Upper lobe of right lung (tissue), 1 donor: Measurements from ENCODE around the gene FBXL16. TPM values are rescaled to one million over a fixed set of nuclear protein-coding genes. Genes with fewer than 3 reads are reported as not detected.
A peak's percentile ranks its signal among the peaks of the same experiment; 100 is the strongest.

Source experiments
- ATAC-seq: fragments of 200-7000 bp; cut with Tn5 transposase; one replicate; pipeline ENCODE4 v1.9.1; 2020; ENCODE audit warnings: mild to moderate bottlenecking, moderate library complexity
- DNase-seq: peaks from one replicate; pipeline ENCODE4 v3.0.0-alpha.2; 2020
- H3K27ac ChIP-seq: fragments of 200-600 bp; one replicate; pipeline ENCODE4 v1.8.0; 2022
- H3K27me3 ChIP-seq: fragments of 200-600 bp; one replicate; pipeline ENCODE4 v1.8.0; 2022; ENCODE audit warnings: mild to moderate bottlenecking
- H3K36me3 ChIP-seq: fragments of 200-600 bp; one replicate; pipeline ENCODE4 v1.8.0; 2022
- H3K4me1 ChIP-seq: fragments of 200-600 bp; one replicate; pipeline ENCODE4 v1.8.0; 2022
- H3K4me3 ChIP-seq: fragments of 200-600 bp; one replicate; pipeline ENCODE4 v1.8.0; 2022; ENCODE audit warnings: mild to moderate bottlenecking
- H3K9me3 ChIP-seq: fragments of 200-600 bp; one replicate; pipeline ENCODE4 v1.8.0; 2022
- CTCF ChIP-seq: fragments of 200-600 bp; IDR thresholded peaks from one replicate; pipeline ENCODE4 v1.8.0; 2022; ENCODE audit warnings: antibody characterized with exemption
- intact Hi-C: fragments of 100-400 bp; cut with DNase I; formaldehyde crosslinking; loops from one replicate; pipeline ENCODE4 v1.11.0; 2022
- total RNA-seq: library from RNA; stranded (reverse); fragmentation: NEBNext Ultra II Directional; extraction: Animal tissue kit (Norgen Biotek cat#: 25700); gene quantifications from one replicate; pipeline ENCODE4 v1.2.1, GENCODE V29; 2021
- donor health status: DM: no; HTN: yes; CAD: no; lungs with severe emphysema.

The FBXL16 gene
- total RNA-seq, 1 donor from 2014 or later, result 3.6 TPM

GRCh38 chr16:682493-683395, 22.9 kb downstream of the FBXL16 start:
- no peak for ATAC-seq
- Histone ChIP-seq H3K9me3 (no peaks in the 10 kb centered on the region), H3K36me3 (peaks cover 17% of the 10 kb centered on the region), H3K27me3 (no peaks in the 10 kb centered on the region), H3K4me3 (peak overlapping the region; percentile 75), H3K4me1 (peaks cover 37% of the 10 kb centered on the region), H3K27ac (no peak overlapping the region)
- no peak for TF ChIP-seq CTCF
- no peak for DNase-seq
- intact Hi-C loops, result no loop called here

- Histone ChIP-seq H3K9me3 (no peaks in the 10 kb centered on the region), H3K27ac (no peak overlapping the region), H3K27me3 (no peaks in the 10 kb centered on the region), H3K4me3 (peak overlapping the region; percentile 70), H3K36me3 (peaks cover 17% of the 10 kb centered on the region), H3K4me1 (peaks cover 37% of the 10 kb centered on the region)
- ATAC-seq (no peak), DNase-seq (no peak)
- intact Hi-C loops, result no loop called here
- no peak for TF ChIP-seq CTCF
Observed at GRCh38 chr16:681746-682427, 23.7 kb downstream of the FBXL16 start.

GRCh38 chr16:680967-681745, 24.4 kb downstream of the FBXL16 start:
- Histone ChIP-seq H3K9me3 (no peaks in the 10 kb centered on the region), H3K4me1 (peaks cover 37% of the 10 kb centered on the region), H3K27ac (peak overlapping the region; percentile 89), H3K27me3 (no peaks in the 10 kb centered on the region), H3K36me3 (peaks cover 17% of the 10 kb centered on the region), H3K4me3 (peak overlapping the region; percentile 70)
- ATAC-seq (no peak), DNase-seq (no peak)
- TF ChIP-seq CTCF, result peak; percentile 11
- intact Hi-C loops, result no loop called here

- Histone ChIP-seq H3K4me3 (peak overlapping the region; percentile 70), H3K9me3 (no peaks in the 10 kb centered on the region), H3K27me3 (no peaks in the 10 kb centered on the region), H3K27ac (peak overlapping the region; percentile 89), H3K36me3 (peaks cover 17% of the 10 kb centered on the region), H3K4me1 (peaks cover 32% of the 10 kb centered on the region)
- TF ChIP-seq CTCF, result no peak
- ATAC-seq (no peak), DNase-seq (no peak)
- intact Hi-C loops, result no loop called here
Observed at GRCh38 chr16:680625-680945, 25.0 kb downstream of the FBXL16 start.

- Histone ChIP-seq H3K27ac (peak within 1 kb of the TSS; percentile 89), H3K9me3 (no peaks in the 10 kb centered on the region), H3K4me3 (peak within 1 kb of the TSS; percentile 70), H3K36me3 (peaks cover 17% of the 10 kb centered on the region), H3K4me1 (peaks cover 30% of the 10 kb centered on the region), H3K27me3 (no peaks in the 10 kb centered on the region)
- ATAC-seq (peak; percentile 84), DNase-seq (peak; percentile 94)
- no peak for TF ChIP-seq CTCF
- intact Hi-C loops, result no loop called here
Observed at GRCh38 chr16:679814-680624, 25.6 kb downstream of the FBXL16 start, which contains the start of gene STUB1. STUB1 (plus strand) TSS chr16:680410; CDS start chr16:680526, 116 bp downstream.
